Stimulated activated CD4-positive, alpha-beta T cell treated with anti-CD3 and anti-CD28 coated beads, Interleukin-4, amount 100 ng/mL, for 1 hour (primary cell): ENCODE results near the gene MAPKAPK2.

ENCODE experiments used
- DNase-seq: peaks from one replicate; pipeline ENCODE4 v3.0.0-alpha.2; 2020

Gene MAPKAPK2

GRCh38 chr1:206723805-206724472 is 39.2 kb downstream of the MAPKAPK2 start:
- no peak for DNase-seq

- peak; percentile 62 for DNase-seq
These were observed 40.6 kb downstream of the MAPKAPK2 start for GRCh38 chr1:206725109-206725963.

GRCh38 chr1:206727981-206728696 is 43.4 kb downstream of the MAPKAPK2 start:
- DNase-seq, result no peak

- no peak for DNase-seq
These were observed 43.9 kb downstream of the MAPKAPK2 start for GRCh38 chr1:206728697-206728987.

- no peak for DNase-seq
These were observed 44.3 kb downstream of the MAPKAPK2 start for GRCh38 chr1:206729050-206729449.

GRCh38 chr1:206729507-206729906 is 44.8 kb downstream of the MAPKAPK2 start:
- no peak for DNase-seq

- no peak for DNase-seq
These were observed 47.8 kb downstream of the MAPKAPK2 start for GRCh38 chr1:206732508-206732907.

- no peak for DNase-seq
These were observed 48.3 kb downstream of the MAPKAPK2 start for GRCh38 chr1:206732992-206733391.

GRCh38 chr1:206734499-206735142 is 49.9 kb downstream of the MAPKAPK2 start:
- peak; percentile 84 for DNase-seq

- DNase-seq, result no peak
These were observed 50.9 kb downstream of the MAPKAPK2 start for GRCh38 chr1:206735553-206736031.

GRCh38 chr1:206736878-206737728 is 52.4 kb downstream of the MAPKAPK2 start:
- DNase-seq, result no peak

- no peak for DNase-seq
These were observed 53.1 kb downstream of the MAPKAPK2 start for GRCh38 chr1:206737729-206738201.

- no peak for DNase-seq
These were observed 54.0 kb downstream of the MAPKAPK2 start for GRCh38 chr1:206738370-206739366.

- no peak for DNase-seq
These were observed 54.8 kb downstream of the MAPKAPK2 start for GRCh38 chr1:206739411-206740076.

- DNase-seq, result no peak
These were observed 56.5 kb downstream of the MAPKAPK2 start for GRCh38 chr1:206741142-206741701.

- DNase-seq, result no peak
These were observed 58.1 kb downstream of the MAPKAPK2 start for GRCh38 chr1:206742719-206743383.

GRCh38 chr1:206744683-206745082 is 60.0 kb downstream of the MAPKAPK2 start:
- DNase-seq, result no peak

- no peak for DNase-seq
These were observed 60.6 kb downstream of the MAPKAPK2 start for GRCh38 chr1:206745301-206745700.

GRCh38 chr1:206748348-206749030 is 63.8 kb downstream of the MAPKAPK2 start:
- no peak for DNase-seq
